HL-60 (cell line): ENCODE measurements around the gene TPH2.

ENCODE experiments used
- DNase-seq, 2 experiments: peaks; one replicate each; pipeline ENCODE4 v3.0.0-alpha.2; 2010 to 2020; ENCODE audit warnings: low read depth in 1 of 2, low spot score in 1 of 2
- H3K27ac ChIP-seq: fragments of 250-450 bp; sonication (Bioruptor Pico); replicated peaks from 2 replicates; pipeline ENCODE4 v1.5.1; 2020; ENCODE audit warnings: mild to moderate bottlenecking, moderate library complexity
- H3K27me3 ChIP-seq: fragments of 250-450 bp; sonication (Bioruptor Pico); 2 replicates; pipeline ENCODE4 v1.5.1; 2021; ENCODE audit warnings: mild to moderate bottlenecking, moderate library complexity; ENCODE audit not compliant: insufficient read depth, poor library complexity, severe bottlenecking
- H3K4me3 ChIP-seq: replicated peaks from 2 replicates; pipeline ENCODE4 v1.5.1; 2011; ENCODE audit warnings: mild to moderate bottlenecking, control low read depth, low read length; ENCODE audit not compliant: insufficient read depth
- CTCF ChIP-seq: IDR thresholded peaks from one replicate; pipeline ENCODE4 v1.5.1; 2011; ENCODE audit warnings: low read length, control low read depth, inconsistent platforms; ENCODE audit not compliant: insufficient read depth
- GABPA ChIP-seq: IDR thresholded peaks from 2 replicates; pipeline ENCODE4 v1.6.1; 2012; ENCODE audit warnings: low read depth
- POLR2AphosphoS5 ChIP-seq: IDR thresholded peaks from 2 replicates; pipeline ENCODE4 v1.6.1; 2012; ENCODE audit warnings: low read depth
- SPI1 ChIP-seq: IDR thresholded peaks from 2 replicates; pipeline ENCODE4 v1.6.1; 2012; ENCODE audit warnings: low read depth, mild to moderate bottlenecking, borderline replicate concordance
- TF ChIP-seq, protein P1 (sequence below): IDR thresholded peaks from 2 replicates; pipeline ENCODE4 v1.6.1; 2012; ENCODE audit warnings: low read depth; ENCODE audit not compliant: insufficient replicate concordance

Gene TPH2

GRCh38 chr12:72010356-72010755 lies 71.7 kb downstream of the TPH2 start:
- peaks cover 4% of the 10 kb centered on the region for H3K27me3 ChIP-seq
- no peak for DNase-seq
- no peak overlapping the region for H3K4me3 ChIP-seq
- no peak overlapping the region for H3K27ac ChIP-seq
- TF ChIP-seq GABPA (no peak), SPI1 (no peak), CTCF (no peak), POLR2AphosphoS5 (no peak)
- TF ChIP-seq, protein P1, sequence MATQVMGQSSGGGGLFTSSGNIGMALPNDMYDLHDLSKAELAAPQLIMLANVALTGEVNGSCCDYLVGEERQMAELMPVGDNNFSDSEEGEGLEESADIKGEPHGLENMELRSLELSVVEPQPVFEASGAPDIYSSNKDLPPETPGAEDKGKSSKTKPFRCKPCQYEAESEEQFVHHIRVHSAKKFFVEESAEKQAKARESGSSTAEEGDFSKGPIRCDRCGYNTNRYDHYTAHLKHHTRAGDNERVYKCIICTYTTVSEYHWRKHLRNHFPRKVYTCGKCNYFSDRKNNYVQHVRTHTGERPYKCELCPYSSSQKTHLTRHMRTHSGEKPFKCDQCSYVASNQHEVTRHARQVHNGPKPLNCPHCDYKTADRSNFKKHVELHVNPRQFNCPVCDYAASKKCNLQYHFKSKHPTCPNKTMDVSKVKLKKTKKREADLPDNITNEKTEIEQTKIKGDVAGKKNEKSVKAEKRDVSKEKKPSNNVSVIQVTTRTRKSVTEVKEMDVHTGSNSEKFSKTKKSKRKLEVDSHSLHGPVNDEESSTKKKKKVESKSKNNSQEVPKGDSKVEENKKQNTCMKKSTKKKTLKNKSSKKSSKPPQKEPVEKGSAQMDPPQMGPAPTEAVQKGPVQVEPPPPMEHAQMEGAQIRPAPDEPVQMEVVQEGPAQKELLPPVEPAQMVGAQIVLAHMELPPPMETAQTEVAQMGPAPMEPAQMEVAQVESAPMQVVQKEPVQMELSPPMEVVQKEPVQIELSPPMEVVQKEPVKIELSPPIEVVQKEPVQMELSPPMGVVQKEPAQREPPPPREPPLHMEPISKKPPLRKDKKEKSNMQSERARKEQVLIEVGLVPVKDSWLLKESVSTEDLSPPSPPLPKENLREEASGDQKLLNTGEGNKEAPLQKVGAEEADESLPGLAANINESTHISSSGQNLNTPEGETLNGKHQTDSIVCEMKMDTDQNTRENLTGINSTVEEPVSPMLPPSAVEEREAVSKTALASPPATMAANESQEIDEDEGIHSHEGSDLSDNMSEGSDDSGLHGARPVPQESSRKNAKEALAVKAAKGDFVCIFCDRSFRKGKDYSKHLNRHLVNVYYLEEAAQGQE, result no peak

- Histone ChIP-seq H3K4me3 (no peak overlapping the region), H3K27me3 (peaks cover 4% of the 10 kb centered on the region), H3K27ac (no peak overlapping the region)
- TF ChIP-seq, protein P1, result no peak
- TF ChIP-seq POLR2AphosphoS5, result no peak
- TF ChIP-seq CTCF, result no peak
- no peak for TF ChIP-seq GABPA
- TF ChIP-seq SPI1, result no peak
- DNase-seq, result no peak
These were observed 72.7 kb downstream of the TPH2 start for GRCh38 chr12:72011374-72011773.

GRCh38 chr12:72012874-72013273 lies 74.2 kb downstream of the TPH2 start:
- no peak for DNase-seq
- H3K27ac ChIP-seq, result no peak overlapping the region
- H3K4me3 ChIP-seq, result no peak overlapping the region
- TF ChIP-seq POLR2AphosphoS5 (no peak), GABPA (no peak), CTCF (no peak), SPI1 (no peak)
- TF ChIP-seq, protein P1, result no peak
- no peaks in the 10 kb centered on the region for H3K27me3 ChIP-seq
